Heart left ventricle (tissue), 13 donors: ENCODE data around the gene CFAP43.

Source experiments
- CTCF ChIP-seq, 12 donors: fragments of 200-600 bp; sonication (generic) in 4 of 12; IDR thresholded peaks; one replicate each; pipeline versions ENCODE4 v1.5.0 to v1.8.0; 2018 to 2022; ENCODE audit warnings: antibody characterized with exemption in 12 of 12, mild to moderate bottlenecking in 5 of 12
- POLR2A ChIP-seq, 2 donors: fragments of 450-650 bp; IDR thresholded peaks; one replicate each; pipeline ENCODE4 v1.6.1; 2017; ENCODE audit warnings: antibody characterized with exemption in 2 of 2, mild to moderate bottlenecking in 2 of 2, moderate library complexity in 2 of 2
- donor health status: ischemic (EF 13 %, LVEDD 7.1; RV severe dilation, severe dysfunction).
- donor health status: DM: no; HTN: yes; CAD: no.
- donor health status: DM: no; HTN: no; CAD: no.
- donor health status: ischemic (EF 25% LVEDD 6.9; RV normal size, moderate dysfunction).
- donor health status: ischemic (EF 25% LVEDD 5.7; RV mildly dilated, moderate dysfunction).
- donor health status: ischemic (EF 35%, LVEDD 5.7; RV mildly dilated, moderate dysfunction).
- donor health status: nonischemic (EF 11% LVEDD 7.7; RV severe dilation, severe dysfunction).
- donor health status: DM: yes; HTN: yes; CAD: no.
- donor health status: PGD.
- donor health status: ischemic (EF 29% LVEDD 5.4; RV normal size, mild dysfunction).
- donor health status: nonischemic (EF 23%, LVEDD 6.1; RV moderate dilation, normal function).

DNA sequence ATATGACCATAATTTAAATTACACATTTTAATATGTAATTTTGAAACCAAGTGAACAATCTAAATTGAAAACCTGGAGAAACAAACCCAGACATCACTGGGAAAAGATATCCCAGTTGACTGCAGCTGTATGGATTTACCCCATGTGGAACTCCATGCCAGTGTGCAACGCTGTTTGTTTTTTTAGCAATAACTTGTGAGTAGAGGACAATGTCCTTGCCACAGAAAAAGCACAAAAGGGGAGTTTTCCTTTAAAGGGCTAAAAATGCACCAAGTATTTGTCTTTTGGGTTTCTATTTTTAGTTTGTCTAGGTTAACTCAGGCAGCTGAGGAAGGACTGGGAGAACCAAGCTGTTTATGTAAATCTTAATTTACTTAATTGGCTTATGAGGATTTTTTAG lies 131.4 kb downstream of the CFAP43 start:
- no peak for TF ChIP-seq CTCF (IDR thresholded peaks at IDR 0.05)
- no peak for TF ChIP-seq POLR2A (IDR thresholded peaks at IDR 0.05)
